IMR-90 (cell line): ENCODE data around the gene SREK1IP1. TPM values are rescaled to one million over a fixed set of nuclear protein-coding genes. Genes with fewer than 3 reads are reported as not detected.

ENCODE experiments used
- ATAC-seq: fragments of 200-7000 bp; cut with Tn5 transposase; 2 replicates; pipeline ENCODE4 v1.9.1; 2020; ENCODE audit warnings: low read depth, mild to moderate bottlenecking, moderate library complexity
- BruUV-seq: library from RNA; stranded (reverse); fragments of 400-500 nt; replicated peaks from 2 replicates; lab custom pipeline; 2021; lab: Mats Ljungman, UMichigan
- CTCF ChIA-PET: fragments of 300-600 bp; formaldehyde crosslinking; extraction: SDS; loops from one replicate; lab custom pipeline; 2021; ENCODE audit warnings: antibody characterized with exemption; lab: Yijun Ruan, JAX
- POLR2A ChIA-PET: fragments of 300-600 bp; sonication (Branson Sonifier 250); formaldehyde crosslinking; loops from one replicate; lab custom pipeline; 2022; ENCODE audit warnings: antibody characterized with exemption; ENCODE audit not compliant: unreplicated experiment; lab: Charles Lee
- DNase-seq: peaks from one replicate; pipeline ENCODE4 v3.0.0; 2013
- H2AFZ ChIP-seq: replicated peaks from 2 replicates; pipeline ENCODE3; 2013; ENCODE audit warnings: low read length, mild to moderate bottlenecking; ENCODE audit not compliant: poor library complexity
- H2AK5ac ChIP-seq: 2 replicates; pipeline ENCODE4 v1.6.1; 2013; ENCODE audit warnings: low read depth, low read length, inconsistent platforms
- H2AK9ac ChIP-seq: replicated peaks from 2 replicates; pipeline ENCODE3; 2013; ENCODE audit warnings: mild to moderate bottlenecking, low read depth, low read length, moderate library complexity; ENCODE audit not compliant: poor library complexity
- H2BK120ac ChIP-seq: 2 replicates; pipeline ENCODE4 v1.6.1; 2013; ENCODE audit warnings: low read depth, low read length, inconsistent platforms
- H2BK15ac ChIP-seq: 3 replicates; pipeline ENCODE4 v1.6.1; 2013; ENCODE audit warnings: low read depth, low read length, inconsistent platforms
- H2BK20ac ChIP-seq: 2 replicates; pipeline ENCODE4 v1.6.1; 2013; ENCODE audit warnings: low read depth, mild to moderate bottlenecking, inconsistent platforms, low read length, moderate library complexity
- H2BK5ac ChIP-seq: 2 replicates; pipeline ENCODE4 v1.6.1; 2013; ENCODE audit warnings: mild to moderate bottlenecking, low read depth, low read length, inconsistent platforms; ENCODE audit not compliant: poor library complexity, severe bottlenecking
- H3K14ac ChIP-seq: replicated peaks from 2 replicates; pipeline ENCODE4 v1.6.1; 2013; ENCODE audit warnings: low read depth, low read length, inconsistent platforms
- H3K18ac ChIP-seq: 2 replicates; pipeline ENCODE4 v1.6.1; 2013; ENCODE audit warnings: low read depth, low read length, control low read depth
- H3K23ac ChIP-seq: 2 replicates; pipeline ENCODE4 v1.6.1; 2013; ENCODE audit warnings: low read depth, low read length, inconsistent platforms
- H3K27ac ChIP-seq: 2 replicates; pipeline ENCODE4 v1.5.1; 2013; ENCODE audit warnings: mild to moderate bottlenecking, control low read depth, low read length; ENCODE audit not compliant: insufficient read depth
- H3K27me3 ChIP-seq: 2 replicates; pipeline ENCODE4 v1.6.1; 2013; ENCODE audit warnings: low read length; ENCODE audit not compliant: control insufficient read depth, insufficient read depth
- H3K36me3 ChIP-seq: 2 replicates; pipeline ENCODE4 v1.6.1; 2013; ENCODE audit warnings: low read length, mixed read lengths; ENCODE audit not compliant: control insufficient read depth, insufficient read depth
- H3K4ac ChIP-seq: 2 replicates; pipeline ENCODE4 v1.6.1; 2013; ENCODE audit warnings: low read depth, low read length, inconsistent platforms
- H3K4me1 ChIP-seq: 2 replicates; pipeline ENCODE4 v1.6.1; 2013; ENCODE audit warnings: low read length, mixed read lengths; ENCODE audit not compliant: control insufficient read depth, insufficient read depth
- H3K4me2 ChIP-seq: 2 replicates; pipeline ENCODE4 v1.6.1; 2013; ENCODE audit warnings: low read depth, mild to moderate bottlenecking, control low read depth, low read length, moderate library complexity
- H3K4me3 ChIP-seq: 2 replicates; pipeline ENCODE4 v1.5.1; 2013; ENCODE audit warnings: low read depth, mild to moderate bottlenecking, control low read depth, low read length, moderate library complexity; ENCODE audit not compliant: insufficient read depth
- H3K56ac ChIP-seq: 2 replicates; pipeline ENCODE4 v1.6.1; 2013; ENCODE audit warnings: low read length, inconsistent platforms; ENCODE audit not compliant: insufficient read depth; ENCODE audit errors: extremely low read depth
- H3K79me1 ChIP-seq, 2 experiments: 2 replicates each; pipeline ENCODE4 v1.6.1; 2013; ENCODE audit warnings: low read length in 2 of 2, inconsistent platforms in 1 of 2, low read depth in 1 of 2
- H3K9ac ChIP-seq: 2 replicates; pipeline ENCODE4 v1.6.1; 2013; ENCODE audit warnings: low read depth, low read length, control low read depth
- H3K9me1 ChIP-seq: 2 replicates; pipeline ENCODE4 v1.6.1; 2013; ENCODE audit warnings: low read length, inconsistent platforms; ENCODE audit not compliant: insufficient read depth
- H3K9me3 ChIP-seq: 2 replicates; pipeline ENCODE4 v1.6.1; 2013; ENCODE audit warnings: low read length; ENCODE audit not compliant: control insufficient read depth, insufficient read depth
- H4K20me1 ChIP-seq: 2 replicates; pipeline ENCODE4 v1.6.1; 2013; ENCODE audit warnings: low read length, inconsistent platforms; ENCODE audit not compliant: insufficient read depth
- H4K5ac ChIP-seq: 2 replicates; pipeline ENCODE4 v1.6.1; 2013; ENCODE audit warnings: mild to moderate bottlenecking, low read depth, low read length, control low read depth
- H4K8ac ChIP-seq, 2 experiments: 2 replicates each; pipeline ENCODE4 v1.6.1; 2013; ENCODE audit warnings: low read depth in 2 of 2, low read length in 2 of 2, control low read depth in 1 of 2, inconsistent platforms in 1 of 2
- H4K91ac ChIP-seq: 2 replicates; pipeline ENCODE4 v1.6.1; 2013; ENCODE audit warnings: low read depth, low read length, inconsistent platforms; ENCODE audit not compliant: insufficient read depth
- CEBPB ChIP-seq: IDR thresholded peaks from 2 replicates; pipeline ENCODE4 v1.6.1; 2012; ENCODE audit warnings: low read depth, low read length, improper control_type of control experiment
- CHD1 ChIP-seq: IDR thresholded peaks from 2 replicates; pipeline ENCODE4 v1.6.1; 2012; ENCODE audit warnings: low read depth, low read length, improper control_type of control experiment
- MAFK ChIP-seq: IDR thresholded peaks from 2 replicates; pipeline ENCODE4 v1.6.1; 2012; ENCODE audit warnings: low read depth, low read length, improper control_type of control experiment
- POLR2A ChIP-seq: IDR thresholded peaks from 2 replicates; pipeline ENCODE4 v1.6.1; 2012; ENCODE audit warnings: mild to moderate bottlenecking, low read depth, low read length
- RFX5 ChIP-seq: IDR thresholded peaks from 2 replicates; pipeline ENCODE4 v1.8.0; 2012; ENCODE audit warnings: low read depth, mild to moderate bottlenecking, low read length, moderate library complexity
- WGBS, 2 experiments: methylation state at CpG; one replicate each; pipeline versions ENCODE4 v1.1.5 to v1.1.7; 2013; ENCODE audit warnings: missing lambda C conversion rate in 2 of 2; ENCODE audit not compliant: insufficient read length in 1 of 2; ENCODE audit errors: extremely low coverage in 2 of 2; 5-methylcytosine and 5-hydroxymethylcytosine counted together
- dilution Hi-C: fragments of 300-500 bp; cut with HindIII; formaldehyde crosslinking; loops from one replicate; pipeline ENCODE4 v1.14.3; 2018; ENCODE audit warnings: low sequenced_read_pairs; ENCODE audit not compliant: unreplicated experiment
- in situ Hi-C: fragments of 300-500 bp; cut with MboI; formaldehyde crosslinking; loops from 3 replicates; pipeline ENCODE4 v1.14.3; 2019; ENCODE audit warnings: low sequenced_read_pairs, inconsistent platforms, mixed read lengths
- intact Hi-C: fragments of 100-400 bp; cut with micrococcal nuclease; formaldehyde crosslinking; loops from 2 replicates; pipeline ENCODE4 v1.10.0; 2022
- polyA plus RNA-seq, 3 experiments: library from polyadenylated mRNA; depleted of rRNA; stranded (reverse); fragments of >200 nt; gene quantifications; 2 replicates each; pipeline ENCODE4 v1.2.3, GENCODE V29; 2012; ENCODE audit warnings: low replicate concordance in 1 of 3
- total RNA-seq: library from RNA; depleted of rRNA; stranded (reverse); fragments of >200 nt; gene quantifications from 2 replicates; pipeline ENCODE4 v1.2.3, GENCODE V29; 2012
- TF ChIP-seq, protein P1 (sequence below): fragments of 150-350 bp; IDR thresholded peaks from 2 replicates; pipeline ENCODE4 v1.6.1; 2016; ENCODE audit warnings: low read depth, mild to moderate bottlenecking, low read length, moderate library complexity, borderline replicate concordance

SREK1IP1 gene
- total and polyA plus RNA-seq, 2 of the 4 experiments (the other 2 are of a cell fraction), result 3.3 to 6.5 TPM

GRCh38 chr5:64688391-64688790 is 80.1 kb downstream of the SREK1IP1 start:
- in situ Hi-C loops (no loop called here), intact Hi-C loops (no loop called here), dilution Hi-C loops (no loop called here)
- no peak overlapping the region for H3K9ac ChIP-seq
- H3K4ac ChIP-seq, result no peak overlapping the region
- H2BK20ac ChIP-seq, result no peak overlapping the region
- no peak overlapping the region for H2BK120ac ChIP-seq
- H3K56ac ChIP-seq, result no peak overlapping the region
- H4K8ac ChIP-seq, result no peak overlapping the region
- H2BK15ac ChIP-seq, result no peak overlapping the region
- TF ChIP-seq CHD1 (no peak), POLR2A (no peak), CEBPB (no peak), MAFK (no peak), RFX5 (no peak)
- TF ChIP-seq, protein P1, sequence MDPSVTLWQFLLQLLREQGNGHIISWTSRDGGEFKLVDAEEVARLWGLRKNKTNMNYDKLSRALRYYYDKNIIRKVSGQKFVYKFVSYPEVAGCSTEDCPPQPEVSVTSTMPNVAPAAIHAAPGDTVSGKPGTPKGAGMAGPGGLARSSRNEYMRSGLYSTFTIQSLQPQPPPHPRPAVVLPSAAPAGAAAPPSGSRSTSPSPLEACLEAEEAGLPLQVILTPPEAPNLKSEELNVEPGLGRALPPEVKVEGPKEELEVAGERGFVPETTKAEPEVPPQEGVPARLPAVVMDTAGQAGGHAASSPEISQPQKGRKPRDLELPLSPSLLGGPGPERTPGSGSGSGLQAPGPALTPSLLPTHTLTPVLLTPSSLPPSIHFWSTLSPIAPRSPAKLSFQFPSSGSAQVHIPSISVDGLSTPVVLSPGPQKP, result no peak
- DNase-seq (no peak), ATAC-seq (no peak)
- H4K5ac ChIP-seq, result no peak overlapping the region
- no peaks in the 10 kb centered on the region for H3K9me3 ChIP-seq
- no peak overlapping the region for H2BK5ac ChIP-seq
- no peaks in the 10 kb centered on the region for H3K36me3 ChIP-seq
- H3K14ac ChIP-seq, result no peak overlapping the region
- no peak overlapping the region for H3K4me2 ChIP-seq
- H3K18ac ChIP-seq, result no peak overlapping the region
- no peaks in the 10 kb centered on the region for H3K79me1 ChIP-seq
- 0 out of 2 replicates have a peak, but pooled peaks cover 4% of the 10 kb centered on the region for H3K4me1 ChIP-seq
- H3K9me1 ChIP-seq, result no peaks in the 10 kb centered on the region
- H3K23ac ChIP-seq, result no peak overlapping the region
- WGBS, 2 experiments, result no CpG with 5 or more reads among the region's 3 CpGs
- no peak overlapping the region for H2AK5ac ChIP-seq
- CTCF ChIA-PET, result no interaction called here
- no peak overlapping the region for H2AK9ac ChIP-seq
- H3K27me3 ChIP-seq, result peaks cover 56% of the 10 kb centered on the region
- no peak overlapping the region for H4K91ac ChIP-seq
- no peak overlapping the region for H3K27ac ChIP-seq
- no peaks in the 10 kb centered on the region for H4K20me1 ChIP-seq
- POLR2A ChIA-PET, result no interaction called here
- no peak overlapping the region for H3K4me3 ChIP-seq
- no peak overlapping the region for H2AFZ ChIP-seq
- BruUV-seq, result no TSS peak
